ENCODE results near the gene CLEC12A.

The CLEC12A gene

GRCh38 chr12:10033783-10034545 is 62.8 kb downstream of the CLEC12A start:
- DNase-seq (ENCODE audit: low read depth in 2 of 2) = no peak
